Activated T-cell treated with anti-CD3 and anti-CD28 coated beads, Interleukin-2, amount 50 U/mL, for 48 hours (primary cell): ENCODE data around the gene FAM98B.
"Not testable (repeated sequence)": the region's sequence is repeated elsewhere in the genome, so short reads cannot be mapped to it uniquely, and the experiment has no call there.

ENCODE experiments used
- DNase-seq, 2 experiments: peaks; one replicate each; pipeline ENCODE4 v3.0.0-alpha.2; 2020

FAM98B gene

DNA sequence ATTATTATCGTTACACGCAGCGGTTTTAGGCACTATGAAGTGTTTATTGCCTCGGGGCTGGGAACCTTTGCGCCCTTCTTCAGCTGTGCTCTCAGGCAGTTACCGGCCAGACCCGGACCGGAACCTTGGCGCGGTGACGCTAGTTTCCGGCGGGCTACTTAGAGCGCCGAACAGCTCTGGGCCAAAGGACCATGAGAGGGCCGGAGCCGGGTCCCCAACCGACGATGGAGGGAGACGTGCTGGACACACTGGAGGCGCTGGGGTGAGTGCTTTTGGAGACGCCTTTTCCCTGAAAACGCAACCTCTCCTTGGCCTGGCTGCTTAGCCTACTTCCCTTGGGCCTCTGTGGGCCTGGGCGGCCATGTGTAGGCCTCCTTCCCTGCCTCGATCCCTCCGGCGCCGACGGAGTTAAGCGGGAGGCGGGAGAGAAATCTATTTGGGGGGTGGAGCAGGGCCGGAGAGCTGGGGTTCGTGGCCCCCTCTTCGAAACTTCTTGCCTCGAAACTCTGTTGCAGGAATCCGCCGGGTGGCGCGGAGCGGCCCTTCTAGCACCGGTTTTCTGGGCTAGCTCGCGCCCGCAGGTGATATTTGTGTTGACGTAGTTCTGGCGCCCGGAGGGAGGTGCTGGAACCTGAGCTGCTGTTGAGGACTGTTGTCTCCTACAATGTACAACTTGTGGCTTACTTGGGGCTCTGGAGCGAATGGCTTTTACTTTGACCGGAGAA is at the start of gene FAM98B:
Gene FAM98B (plus strand): TSS at position 157 of the 725 bp plus-strand sequence. CDS start 35 bp downstream, at position 192.
- peak; percentile 97 to 98 for DNase-seq

DNA sequence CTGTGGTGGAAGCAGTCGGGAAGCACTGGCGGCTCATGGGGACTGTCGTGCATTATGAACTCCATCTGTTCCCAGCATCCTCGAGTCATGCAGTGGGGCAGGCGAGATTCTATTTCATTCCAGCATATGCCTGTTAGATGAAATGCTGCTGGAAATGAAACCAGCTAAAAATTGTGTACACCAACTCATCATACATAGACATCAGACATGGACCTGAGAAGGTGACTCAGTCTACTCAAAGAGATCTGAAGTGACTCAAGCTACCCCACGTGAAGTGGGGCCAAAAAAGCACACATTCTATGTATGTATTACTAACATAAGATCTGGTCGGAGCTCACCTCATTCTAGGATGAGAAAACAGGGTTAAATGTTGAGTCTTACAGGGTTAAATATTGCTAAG is 47.5 kb upstream of the FAM98B start:
- no peak for DNase-seq

DNA sequence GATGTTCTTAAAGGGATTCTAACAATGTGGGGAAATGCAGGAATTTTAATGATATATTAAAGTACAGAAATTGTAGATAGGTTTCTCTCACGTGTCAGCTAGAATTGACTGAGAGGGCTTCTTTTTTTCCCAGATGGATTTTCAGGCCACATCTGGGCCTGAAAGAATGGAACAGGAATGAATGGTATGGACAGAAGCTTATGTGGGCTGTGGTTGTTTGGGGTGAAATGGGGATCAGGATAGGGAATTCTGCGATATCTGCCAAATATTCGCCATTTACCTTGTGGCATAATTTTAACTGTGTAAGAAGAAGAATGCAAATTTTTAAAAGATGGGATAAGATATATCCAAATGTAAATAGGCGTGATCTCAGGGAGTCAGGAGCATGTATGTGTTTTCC is 45.4 kb upstream of the FAM98B start:
- DNase-seq = no peak

DNA sequence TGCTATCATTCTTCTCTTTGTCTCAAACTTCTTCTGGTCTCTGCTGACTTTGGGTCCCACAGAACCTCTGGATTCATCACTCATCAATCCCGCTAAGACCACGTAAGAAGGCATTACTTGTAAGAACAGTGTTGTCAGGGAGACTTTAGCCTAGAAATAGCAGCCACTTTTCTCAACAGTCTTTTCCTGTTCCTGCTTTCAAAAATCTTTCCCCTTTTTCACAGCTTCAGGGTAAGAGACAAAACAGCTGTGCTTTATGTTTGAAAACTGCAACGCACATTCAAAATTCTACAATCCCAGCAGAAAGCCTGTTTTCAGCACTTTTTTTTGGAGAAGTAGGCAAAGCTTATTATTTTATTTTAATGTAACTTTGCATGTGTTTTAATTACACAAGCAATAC is 42.0 kb upstream of the FAM98B start:
- DNase-seq = no peak

DNA sequence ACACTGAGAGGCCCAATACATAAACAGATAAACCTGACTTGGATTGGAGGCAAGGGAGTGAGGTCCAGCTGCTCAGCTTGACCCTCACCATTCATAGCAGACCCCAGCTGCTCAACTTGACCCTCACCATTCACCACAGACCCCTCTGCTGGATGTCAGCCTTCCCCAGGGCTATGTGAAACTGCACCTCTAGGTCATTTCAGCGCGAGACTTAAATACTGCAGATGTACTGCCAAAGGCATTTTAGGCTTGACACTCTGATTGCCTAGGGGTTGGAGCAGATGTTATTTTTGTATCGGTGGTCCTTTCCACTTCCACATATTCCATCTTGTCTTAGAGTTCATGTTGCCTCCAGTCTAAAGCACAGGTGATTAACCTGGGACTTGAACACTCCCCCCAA is 41.5 kb upstream of the FAM98B start:
- DNase-seq = no peak

DNA sequence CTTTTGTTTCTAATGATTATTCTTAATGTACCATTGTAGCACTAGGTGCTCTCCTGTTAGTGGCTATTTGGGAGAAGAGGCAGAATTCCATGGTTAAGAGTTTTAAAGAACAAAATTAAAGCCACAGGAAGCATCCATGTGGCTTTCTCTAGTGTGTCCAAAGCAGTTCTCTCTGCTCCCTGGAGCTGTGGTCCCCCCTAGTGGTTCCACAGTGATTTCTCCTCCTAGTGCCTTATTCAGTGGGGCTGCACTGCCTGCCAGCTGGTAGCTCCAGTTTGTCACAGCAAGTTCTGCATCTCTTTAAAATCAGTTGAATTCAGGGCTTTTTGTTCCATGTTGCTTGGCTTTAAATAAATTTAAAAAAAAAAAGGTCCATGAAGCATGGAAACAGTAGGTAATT is 39.6 kb upstream of the FAM98B start:
- DNase-seq = no peak

DNA sequence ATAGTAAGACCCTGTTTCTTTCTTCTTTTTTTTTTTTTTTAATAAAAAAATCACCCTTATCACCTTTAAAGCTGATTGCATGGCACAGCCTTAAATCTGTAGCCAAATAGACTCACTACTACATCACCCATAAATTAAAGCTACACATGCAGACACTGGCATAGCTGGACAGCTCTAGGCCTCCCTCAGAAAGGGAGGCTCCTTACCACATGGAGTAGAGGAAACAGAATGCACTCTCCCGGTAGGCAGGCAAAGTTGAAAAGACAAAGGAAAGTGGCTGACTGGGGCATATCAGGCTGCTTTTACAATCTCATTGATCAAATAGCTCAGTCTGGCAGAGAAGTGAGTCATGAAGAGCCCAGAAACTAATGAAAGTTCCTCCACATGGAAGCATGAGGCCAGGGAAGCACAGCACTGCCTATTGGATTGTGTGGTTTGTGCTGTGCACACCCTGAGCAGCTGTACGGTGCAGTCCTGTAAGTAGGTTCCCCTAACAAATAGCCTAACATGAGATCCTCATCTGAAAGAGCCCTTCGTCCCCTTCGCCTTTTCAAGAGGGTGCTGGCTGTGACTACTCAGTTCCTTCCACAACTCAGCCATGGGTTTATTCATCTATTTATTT is 32.7 kb upstream of the FAM98B start:
- no peak for DNase-seq

DNA sequence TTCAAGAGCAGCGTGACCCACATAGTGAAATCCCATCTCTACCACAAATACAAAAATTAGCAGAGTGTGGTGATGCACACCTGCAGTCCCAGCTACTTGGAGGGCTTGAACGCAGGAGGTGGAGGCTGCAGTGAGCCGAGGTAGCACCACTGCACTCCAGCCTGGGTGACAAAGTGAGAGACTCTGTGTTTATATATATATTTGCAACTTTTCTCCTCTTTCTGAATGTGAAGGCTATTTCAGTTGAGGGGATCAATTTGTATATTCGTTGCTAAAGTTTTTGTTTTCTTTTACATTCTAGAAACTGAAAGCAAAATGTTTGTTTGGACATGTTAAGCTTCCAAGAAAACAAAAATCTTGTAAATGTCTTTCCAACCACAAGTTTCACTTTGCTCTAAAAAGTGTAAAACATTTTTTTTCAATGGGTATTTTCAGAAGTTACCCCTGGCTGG is 29.8 kb upstream of the FAM98B start:
- no peak for DNase-seq

DNA sequence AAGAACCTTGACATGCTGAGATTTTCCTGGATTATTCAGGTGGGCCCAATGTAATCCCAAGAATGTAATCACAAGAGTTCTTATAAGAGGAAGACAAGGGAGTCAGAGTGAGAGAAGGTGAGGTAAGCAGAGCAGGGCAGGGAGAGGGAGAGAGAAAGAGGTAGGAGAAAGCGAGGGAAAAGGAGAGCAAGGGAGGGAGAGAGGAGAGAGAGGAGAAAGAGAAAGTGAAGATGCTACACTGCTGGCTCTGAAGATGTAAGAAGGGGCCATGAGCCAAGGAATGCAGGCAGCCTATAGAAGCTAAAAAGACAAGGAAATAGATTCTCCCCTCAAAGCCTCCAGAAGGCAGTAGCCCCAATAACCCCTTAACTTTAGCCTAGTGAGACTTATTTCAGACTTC is 28.7 kb upstream of the FAM98B start:
- no peak for DNase-seq

DNA sequence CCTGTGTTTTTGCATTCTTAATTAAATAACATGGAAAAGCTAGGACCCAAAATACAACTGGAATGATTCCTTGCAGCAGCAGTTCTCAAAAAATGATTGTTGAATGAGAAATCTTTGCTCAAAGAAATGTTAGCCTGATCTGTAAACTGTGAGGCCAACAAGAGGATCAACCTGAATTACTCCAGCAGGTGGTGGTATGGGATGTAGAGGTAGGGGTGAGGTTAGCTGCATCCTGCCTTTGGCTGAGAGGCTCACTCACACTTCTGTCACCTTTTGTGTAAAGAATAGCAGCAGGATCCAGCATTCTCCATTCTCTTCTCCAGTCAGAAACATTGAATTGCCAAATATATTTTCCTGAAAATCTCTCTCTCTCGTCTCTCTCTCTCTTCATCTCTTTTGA is 26.5 kb upstream of the FAM98B start:
- DNase-seq = no peak

DNA sequence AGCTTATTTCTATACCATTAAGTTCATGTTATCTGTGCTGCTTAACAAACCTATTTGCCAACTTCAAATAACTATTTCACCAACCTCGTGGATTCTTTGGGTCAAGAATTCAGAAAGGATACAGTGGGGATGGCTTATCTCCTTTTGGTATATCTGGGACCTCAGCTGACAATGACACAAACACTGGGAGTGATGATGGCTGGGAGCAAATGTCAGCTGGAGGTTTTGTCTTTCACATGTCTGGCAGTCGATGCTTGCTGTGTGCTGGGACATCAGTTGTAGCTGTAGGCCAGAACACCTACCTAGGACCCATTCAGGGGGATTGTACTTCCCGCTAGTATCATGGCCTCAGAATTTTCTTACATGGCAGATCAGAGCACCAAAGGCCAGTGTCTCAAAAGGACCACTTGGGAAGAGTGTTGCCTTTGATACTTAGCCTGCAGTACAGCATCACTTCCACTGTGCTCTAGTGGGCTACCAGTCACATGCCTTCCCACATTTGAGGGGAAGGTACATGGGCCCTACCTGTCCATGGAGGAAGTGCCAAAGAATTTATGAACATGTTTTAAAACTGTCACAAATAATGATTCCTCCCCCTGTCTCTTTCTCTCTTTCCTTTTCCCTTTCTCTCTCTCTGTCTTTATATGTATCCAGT is 23.7 kb upstream of the FAM98B start:
- DNase-seq = no peak

DNA sequence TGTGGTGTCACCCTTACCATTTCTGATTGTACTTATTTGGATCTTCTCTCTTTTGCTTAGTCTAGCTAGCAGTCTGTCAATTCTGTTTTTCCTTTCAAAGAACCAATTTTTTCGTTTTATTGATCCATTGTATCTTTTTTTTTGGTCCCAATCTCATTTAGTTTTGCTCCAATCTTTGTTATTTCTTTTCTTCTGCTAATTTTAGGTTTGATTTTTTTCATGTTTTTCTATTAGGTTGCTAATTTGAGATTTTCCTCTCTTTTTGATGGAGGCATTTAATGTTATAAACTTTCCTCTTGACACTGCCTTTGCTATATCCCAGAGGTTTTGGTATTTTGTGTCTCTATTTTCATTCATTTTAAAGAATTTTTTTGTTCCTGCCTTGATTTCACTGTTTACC is 16.9 kb upstream of the FAM98B start:
- no peak for DNase-seq

DNA sequence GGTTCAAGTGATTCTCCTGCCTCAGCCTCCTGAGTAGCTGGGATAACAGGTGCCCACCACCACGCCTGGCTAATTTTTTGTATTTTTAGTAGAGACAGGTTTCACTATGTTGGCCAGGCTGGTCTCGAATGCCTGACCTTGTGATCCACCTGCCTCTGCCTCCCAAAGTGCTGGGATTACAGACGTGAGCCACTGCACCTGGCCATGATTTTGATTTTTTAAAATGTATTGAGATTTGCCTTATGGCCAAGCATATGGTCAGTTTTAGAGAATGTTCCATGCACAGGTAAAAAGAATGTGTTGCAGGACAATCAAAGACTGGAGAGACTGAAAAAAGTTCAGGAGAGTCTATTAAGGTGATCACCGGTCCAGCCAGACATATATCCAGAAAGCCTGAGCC is 16.3 kb upstream of the FAM98B start:
- DNase-seq = not testable (repeated sequence)

DNA sequence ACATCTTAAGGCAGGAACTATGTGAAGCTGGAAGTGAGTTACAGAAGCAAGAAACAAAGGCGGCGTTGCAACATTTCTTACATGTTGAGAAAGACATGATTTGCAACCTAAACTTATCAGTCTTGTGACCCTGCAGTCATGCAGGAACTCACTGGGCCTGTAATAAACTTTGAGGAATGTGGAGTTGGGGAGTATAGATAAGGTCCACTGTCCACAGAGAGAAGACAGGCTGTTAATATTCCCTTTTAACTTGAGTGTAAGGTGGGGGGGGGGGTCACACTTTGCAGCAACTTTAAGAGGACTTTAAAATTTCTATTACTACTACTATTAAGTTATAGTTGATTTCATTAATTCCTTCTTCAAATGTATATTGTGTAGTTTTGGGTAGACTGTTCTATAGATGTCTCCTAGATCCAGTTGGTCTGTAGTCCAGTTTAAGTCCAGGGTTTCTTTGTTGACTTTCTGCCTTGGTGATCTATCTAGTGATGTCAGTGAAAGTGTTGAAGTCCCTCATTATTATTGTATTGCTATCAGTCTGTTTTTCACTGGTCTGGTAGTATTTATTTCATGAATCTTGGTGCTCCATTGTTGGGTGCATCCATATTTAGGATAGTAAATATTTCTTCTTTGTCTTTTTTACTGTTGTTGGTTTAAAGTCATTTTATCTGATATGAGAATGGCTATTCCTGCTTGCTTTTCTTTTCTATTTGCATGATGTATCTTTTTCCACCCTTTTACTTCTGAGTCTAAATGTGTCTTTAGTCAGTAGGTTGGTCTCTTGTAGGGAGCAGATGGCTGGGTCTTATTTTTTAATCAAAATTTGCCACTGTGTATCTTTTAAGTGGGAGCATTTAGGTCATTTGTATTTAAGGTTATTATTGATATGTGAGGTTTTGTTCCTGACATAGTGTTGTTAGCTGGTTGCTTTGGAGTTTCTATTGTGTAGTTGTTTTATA is 15.6 kb upstream of the FAM98B start:
- DNase-seq = no peak

DNA sequence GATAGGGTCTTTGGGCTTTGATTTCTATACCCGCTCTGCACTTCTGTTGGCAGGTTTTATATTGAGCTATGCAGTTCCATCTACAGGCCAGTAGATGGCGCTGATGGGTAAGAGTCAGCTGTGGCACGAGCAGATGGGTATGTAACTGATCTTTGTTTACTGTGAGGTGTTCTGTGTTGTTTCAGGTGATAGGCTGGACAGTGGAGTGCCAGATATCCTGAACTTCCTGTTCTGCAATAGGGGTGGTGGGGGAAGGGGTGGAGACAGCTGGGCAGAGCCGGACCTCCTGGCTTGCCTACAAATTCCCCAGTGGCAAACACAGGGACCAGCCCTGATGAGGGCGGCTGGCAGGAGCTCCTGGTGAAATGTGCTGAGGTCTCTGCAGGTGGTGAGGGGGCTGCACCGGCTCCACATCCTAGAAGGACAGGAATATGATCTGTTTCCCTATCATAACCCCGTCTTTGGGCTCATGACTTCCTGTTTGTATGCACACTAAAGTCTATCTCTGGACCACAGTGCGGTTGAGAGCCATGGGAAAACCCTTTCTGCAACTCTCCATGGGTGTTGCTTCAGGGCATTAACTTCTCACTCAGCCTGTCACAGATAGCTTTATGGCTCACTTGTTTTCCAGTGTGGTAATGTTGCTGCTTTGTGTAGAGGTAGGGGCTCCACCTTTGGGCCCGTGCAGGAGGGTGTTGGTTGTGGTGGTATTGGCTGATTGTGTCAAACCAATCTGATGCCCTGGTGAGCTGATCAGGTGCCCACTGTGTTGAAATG is 13.4 kb upstream of the FAM98B start:
- peak; percentile 28 to 52 for DNase-seq

DNA sequence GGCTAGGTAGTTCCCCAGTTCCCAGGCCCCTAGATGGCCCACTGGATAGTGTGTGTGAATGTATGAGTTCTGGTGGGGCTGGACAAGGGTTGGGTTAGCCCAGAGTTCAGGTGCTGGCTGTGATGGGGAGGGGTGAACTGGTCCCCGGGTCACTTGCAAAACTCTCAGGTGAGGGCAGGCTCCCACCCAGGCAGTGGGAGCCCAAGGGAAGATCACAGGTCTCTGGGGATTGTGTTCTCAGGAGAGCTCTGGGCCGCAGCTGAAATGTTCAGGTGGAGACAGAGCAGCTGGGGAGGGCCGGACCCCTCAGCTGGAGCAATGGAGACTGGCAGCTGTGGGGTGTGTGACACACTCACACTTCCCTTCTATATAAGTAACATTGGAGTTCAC is 12.8 kb upstream of the FAM98B start:
- DNase-seq = no peak

DNA sequence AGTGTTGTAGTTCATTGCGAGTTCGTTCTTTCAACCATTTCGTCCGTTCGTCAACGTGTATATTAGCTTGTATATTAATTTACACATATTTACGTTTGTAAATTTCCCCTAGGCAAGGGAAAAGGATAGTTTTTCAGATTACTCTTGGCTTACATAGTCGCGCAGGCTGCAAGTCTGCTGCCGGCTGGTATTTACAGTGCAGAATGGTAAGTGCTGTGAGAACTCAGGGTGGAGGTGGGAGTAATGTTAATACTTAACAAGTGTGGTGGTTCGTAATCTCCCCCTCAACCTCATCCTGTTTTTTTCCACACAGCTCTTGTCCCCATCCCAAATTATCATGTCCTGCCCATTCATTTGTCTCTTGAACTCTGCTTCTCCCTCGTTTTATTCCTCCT is 766 bp downstream of the FAM98B start:
- no peak for DNase-seq

DNA sequence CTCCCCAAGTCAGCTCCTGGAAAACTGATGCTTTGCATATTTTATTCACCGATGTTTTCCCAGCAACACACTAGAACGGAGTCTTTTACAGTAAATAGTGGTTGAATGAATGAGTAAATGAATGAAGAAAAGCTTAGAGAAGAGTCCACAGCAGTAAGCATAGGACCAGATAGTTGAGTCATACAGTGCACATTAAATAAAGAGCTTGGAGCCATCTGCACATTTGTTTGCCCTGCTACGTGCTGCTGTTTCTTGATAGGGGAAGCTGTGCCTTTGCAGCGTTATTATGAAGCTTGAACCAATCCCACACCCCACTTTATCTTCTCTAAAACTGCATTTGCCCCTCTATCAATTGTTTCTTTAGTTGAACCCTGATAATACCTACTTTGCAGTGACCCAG is 1.2 kb downstream of the FAM98B start:
- no peak for DNase-seq

DNA sequence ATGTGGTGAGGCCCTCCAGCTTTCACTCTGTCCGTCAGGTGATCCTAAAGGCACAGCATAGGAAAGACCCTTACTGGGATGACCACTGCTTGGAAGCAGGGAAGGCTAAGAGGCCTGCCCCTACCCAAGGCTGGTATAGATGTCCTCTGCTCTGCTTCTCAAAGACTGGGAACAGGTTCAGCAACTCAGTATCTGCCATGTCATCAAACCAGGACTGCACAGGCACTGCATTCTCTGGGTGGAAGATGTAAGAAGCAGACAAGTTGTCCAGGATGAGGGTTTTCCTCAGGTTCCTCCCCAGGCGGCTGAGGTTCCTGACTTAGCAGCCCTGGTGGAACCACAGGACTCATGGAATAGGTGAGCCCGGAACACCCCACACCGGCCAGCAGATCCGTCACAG is 4.7 kb downstream of the FAM98B start:
- DNase-seq = no peak

DNA sequence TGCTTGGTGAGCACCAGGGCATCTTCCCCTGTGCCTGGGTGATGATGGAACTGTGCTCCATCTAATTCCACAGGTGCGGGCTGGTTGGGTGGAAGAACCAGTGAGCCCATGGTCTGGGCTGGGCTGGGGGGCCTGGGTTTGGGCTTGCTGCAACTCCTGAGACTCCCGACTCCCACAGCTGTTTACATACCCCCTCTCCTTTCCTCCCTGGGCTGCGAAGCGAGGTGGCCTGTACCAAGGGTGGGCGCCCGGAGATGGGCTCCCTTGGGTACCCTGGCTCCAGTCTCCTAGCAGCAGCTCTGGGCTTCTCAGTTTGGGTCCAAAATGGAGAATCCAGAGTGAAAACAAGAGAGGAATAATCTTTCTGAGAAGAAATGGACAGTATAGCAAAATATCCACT is 5.6 kb downstream of the FAM98B start:
- DNase-seq = no peak

DNA sequence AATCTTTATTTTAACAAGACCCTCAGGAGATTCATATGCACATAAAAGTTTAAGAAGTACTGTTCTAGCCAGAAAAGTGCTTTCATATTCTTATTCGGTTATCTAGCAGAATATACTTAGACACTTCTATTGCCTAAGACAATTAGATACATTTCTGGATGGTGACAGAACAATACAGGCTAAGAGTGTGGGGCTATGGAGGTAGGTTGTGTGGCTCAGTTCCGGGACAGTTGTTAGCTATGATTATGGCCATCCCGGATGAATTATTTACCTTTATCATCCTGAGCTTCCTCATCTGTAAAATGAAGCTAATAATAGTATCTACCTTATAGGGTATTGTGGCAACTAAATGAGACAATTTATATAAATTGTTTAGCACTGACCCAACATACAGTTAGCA is 6.6 kb downstream of the FAM98B start:
- no peak for DNase-seq
